HK-2 (cell line): Measurements from ENCODE around the gene PIP4K2C.
A peak's percentile ranks its signal among the peaks of the same experiment; 100 is the strongest.

Experiments
- DNase-seq: peaks from one replicate; pipeline ENCODE4 v3.0.0-alpha.2; 2018; ENCODE audit not compliant: unreplicated experiment

PIP4K2C gene

GRCh38 chr12:57621497-57622292, 30.7 kb downstream of the PIP4K2C start:
- peak; percentile 62 for DNase-seq

GRCh38 chr12:57622293-57623245, 31.6 kb downstream of the PIP4K2C start:
- no peak for DNase-seq

GRCh38 chr12:57623385-57623784, 32.4 kb downstream of the PIP4K2C start:
- no peak for DNase-seq

GRCh38 chr12:57623811-57624390, 32.9 kb downstream of the PIP4K2C start:
- no peak for DNase-seq

- DNase-seq: no peak
Measured at GRCh38 chr12:57624441-57625220, 33.6 kb downstream of the PIP4K2C start.

- DNase-seq: no peak
Measured at GRCh38 chr12:57625261-57626032, 34.5 kb downstream of the PIP4K2C start.

- no peak for DNase-seq
Measured at GRCh38 chr12:57626111-57626920, 35.3 kb downstream of the PIP4K2C start.

- no peak for DNase-seq
Measured at GRCh38 chr12:57626921-57627445, 36.0 kb downstream of the PIP4K2C start.

GRCh38 chr12:57627501-57628279, 36.7 kb downstream of the PIP4K2C start:
- DNase-seq: no peak

GRCh38 chr12:57628280-57629191, 37.5 kb downstream of the PIP4K2C start:
- no peak for DNase-seq

GRCh38 chr12:57629897-57630471, 39.0 kb downstream of the PIP4K2C start:
- no peak for DNase-seq

GRCh38 chr12:57630891-57631433, 40.0 kb downstream of the PIP4K2C start:
- DNase-seq: no peak

- DNase-seq: no peak
Measured at GRCh38 chr12:57631566-57632072, 40.6 kb downstream of the PIP4K2C start.

GRCh38 chr12:57632073-57632957, 41.3 kb downstream of the PIP4K2C start:
- DNase-seq: peak; percentile 44

- peak; percentile 68 for DNase-seq
Measured at GRCh38 chr12:57632958-57633840, 42.2 kb downstream of the PIP4K2C start, which contains the start of gene B4GALNT1. B4GALNT1 (minus strand) TSS chr12:57633201; CDS start chr12:57632132, 1,069 bp downstream.
